CD4-positive, alpha-beta T cell treated with Interleukin-6 at 100 ng/mL for 8 hours (primary cell): Measurements from ENCODE around the gene VWA5A.

Source experiments
- DNase-seq: peaks from one replicate; pipeline ENCODE4 v3.0.0-alpha.2; 2020; ENCODE audit warnings: mixed read lengths, low spot score

The VWA5A gene, protein sequence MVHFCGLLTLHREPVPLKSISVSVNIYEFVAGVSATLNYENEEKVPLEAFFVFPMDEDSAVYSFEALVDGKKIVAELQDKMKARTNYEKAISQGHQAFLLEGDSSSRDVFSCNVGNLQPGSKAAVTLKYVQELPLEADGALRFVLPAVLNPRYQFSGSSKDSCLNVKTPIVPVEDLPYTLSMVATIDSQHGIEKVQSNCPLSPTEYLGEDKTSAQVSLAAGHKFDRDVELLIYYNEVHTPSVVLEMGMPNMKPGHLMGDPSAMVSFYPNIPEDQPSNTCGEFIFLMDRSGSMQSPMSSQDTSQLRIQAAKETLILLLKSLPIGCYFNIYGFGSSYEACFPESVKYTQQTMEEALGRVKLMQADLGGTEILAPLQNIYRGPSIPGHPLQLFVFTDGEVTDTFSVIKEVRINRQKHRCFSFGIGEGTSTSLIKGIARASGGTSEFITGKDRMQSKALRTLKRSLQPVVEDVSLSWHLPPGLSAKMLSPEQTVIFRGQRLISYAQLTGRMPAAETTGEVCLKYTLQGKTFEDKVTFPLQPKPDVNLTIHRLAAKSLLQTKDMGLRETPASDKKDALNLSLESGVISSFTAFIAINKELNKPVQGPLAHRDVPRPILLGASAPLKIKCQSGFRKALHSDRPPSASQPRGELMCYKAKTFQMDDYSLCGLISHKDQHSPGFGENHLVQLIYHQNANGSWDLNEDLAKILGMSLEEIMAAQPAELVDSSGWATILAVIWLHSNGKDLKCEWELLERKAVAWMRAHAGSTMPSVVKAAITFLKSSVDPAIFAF

DNA sequence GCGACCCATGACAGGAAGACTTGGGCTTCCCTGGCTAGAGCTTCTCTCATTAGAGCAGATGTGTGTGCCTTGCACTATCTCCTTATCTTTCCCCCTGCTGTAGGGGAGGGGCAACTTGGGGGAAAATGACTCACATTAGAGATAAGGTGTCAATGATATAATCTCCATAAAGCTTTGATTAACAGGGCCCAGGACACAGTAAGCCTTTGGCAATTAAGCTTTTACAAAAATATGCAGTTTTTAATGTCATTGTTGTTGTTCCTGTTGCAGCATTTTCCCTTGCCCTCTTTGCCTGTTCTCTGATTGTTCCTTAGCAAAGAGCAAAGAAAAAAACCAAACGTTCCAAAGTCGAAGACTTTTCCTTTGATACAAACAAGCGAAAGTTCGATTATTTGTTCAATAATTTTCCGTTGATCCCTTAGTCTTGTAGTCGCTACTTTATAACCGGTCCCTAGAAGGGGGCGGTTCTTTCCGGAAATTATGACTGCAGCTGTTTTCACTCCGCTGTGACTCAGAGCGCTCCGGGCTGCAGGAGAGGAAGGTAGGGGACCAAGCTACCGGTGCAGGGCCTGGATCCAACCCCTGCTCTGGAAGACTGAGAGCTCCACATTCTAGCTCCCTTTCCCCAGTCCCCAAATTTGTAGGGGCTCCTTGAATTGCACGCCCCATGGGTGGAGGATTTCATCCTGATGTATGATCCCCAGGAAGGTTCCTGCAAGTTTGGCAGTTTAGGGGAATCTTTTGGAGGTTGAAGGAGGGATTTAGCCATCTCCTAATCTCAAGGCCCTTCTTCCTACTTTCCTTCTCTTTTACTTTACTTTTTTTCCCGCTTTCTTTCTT lies at the start of gene VWA5A:
Gene VWA5A, plus strand, starts transcription at position 509 of the 840 bp plus-strand sequence. CDS start 2,062 bp downstream, outside the sequence.
- peak; percentile 76 for DNase-seq

DNA sequence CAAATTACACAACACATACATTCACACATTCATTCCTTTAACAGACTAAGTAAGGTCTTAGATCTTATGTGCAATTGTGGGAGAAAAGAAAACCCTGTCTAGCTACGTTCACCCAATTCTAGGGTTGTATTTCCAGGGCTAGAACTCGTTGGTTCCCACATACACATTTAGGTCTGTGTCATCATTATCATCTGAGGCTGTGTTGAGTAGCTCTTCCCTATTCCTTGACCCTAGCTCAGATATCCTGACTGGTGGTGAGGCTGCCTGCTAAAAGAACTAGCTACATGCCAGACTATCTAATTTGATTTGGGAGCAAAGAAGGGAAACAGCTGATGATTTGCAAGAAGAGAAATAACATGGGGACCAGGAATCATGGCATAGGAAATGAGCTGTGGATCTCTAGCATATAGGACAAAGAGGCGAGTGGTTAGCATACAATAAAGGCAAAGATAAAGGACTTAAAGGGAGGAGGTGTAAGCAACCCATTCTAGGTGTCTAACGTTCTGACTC lies 46.6 kb upstream of the VWA5A start:
- DNase-seq, result no peak

DNA sequence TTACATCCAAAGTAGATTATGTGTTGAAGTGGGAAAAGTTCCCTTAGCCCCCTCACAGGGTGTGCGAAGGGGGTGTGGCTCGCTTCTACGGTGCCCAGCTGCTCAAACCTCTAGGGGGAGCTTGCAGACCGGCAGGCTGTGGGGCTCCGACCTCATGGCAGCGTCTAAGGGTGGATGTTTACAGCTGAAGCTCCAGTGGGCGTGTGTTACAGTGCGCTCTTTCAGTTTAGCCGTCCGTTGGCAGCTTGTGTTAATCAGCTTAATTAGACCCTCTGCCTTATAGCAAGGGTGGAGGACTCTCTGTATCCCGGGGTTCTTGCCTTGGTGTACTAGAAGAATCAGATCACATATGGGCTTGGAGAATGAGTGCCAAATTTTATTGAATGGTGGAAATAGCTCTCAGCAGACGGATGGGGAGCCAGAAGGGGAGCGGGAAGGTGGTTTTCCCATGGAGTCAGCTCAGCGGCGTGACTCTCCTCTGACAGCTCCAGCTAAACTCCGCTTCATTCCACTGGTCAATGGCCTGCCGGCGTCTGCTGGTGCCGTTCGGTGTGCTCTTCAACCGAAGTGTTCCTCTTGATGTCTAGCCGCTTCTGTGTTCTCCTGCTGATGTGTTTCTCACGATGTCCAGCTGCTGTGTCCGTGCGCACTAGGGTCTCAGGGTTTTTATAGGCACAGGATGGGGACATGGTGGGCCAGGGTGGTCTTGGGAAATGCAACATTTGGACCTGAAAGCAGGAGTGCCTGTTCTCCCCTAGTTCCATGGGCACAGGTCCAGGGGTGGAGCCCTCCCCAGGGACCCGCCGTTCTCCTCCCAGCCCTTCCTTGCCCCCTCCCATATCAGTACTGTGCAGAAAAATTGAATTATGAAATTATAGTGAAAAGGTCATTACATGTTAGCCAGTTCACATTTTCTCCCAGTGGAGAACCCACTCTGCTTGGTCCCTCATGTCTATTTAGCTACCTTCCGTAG lies 45.5 kb upstream of the VWA5A start:
- DNase-seq, result peak; percentile 12

DNA sequence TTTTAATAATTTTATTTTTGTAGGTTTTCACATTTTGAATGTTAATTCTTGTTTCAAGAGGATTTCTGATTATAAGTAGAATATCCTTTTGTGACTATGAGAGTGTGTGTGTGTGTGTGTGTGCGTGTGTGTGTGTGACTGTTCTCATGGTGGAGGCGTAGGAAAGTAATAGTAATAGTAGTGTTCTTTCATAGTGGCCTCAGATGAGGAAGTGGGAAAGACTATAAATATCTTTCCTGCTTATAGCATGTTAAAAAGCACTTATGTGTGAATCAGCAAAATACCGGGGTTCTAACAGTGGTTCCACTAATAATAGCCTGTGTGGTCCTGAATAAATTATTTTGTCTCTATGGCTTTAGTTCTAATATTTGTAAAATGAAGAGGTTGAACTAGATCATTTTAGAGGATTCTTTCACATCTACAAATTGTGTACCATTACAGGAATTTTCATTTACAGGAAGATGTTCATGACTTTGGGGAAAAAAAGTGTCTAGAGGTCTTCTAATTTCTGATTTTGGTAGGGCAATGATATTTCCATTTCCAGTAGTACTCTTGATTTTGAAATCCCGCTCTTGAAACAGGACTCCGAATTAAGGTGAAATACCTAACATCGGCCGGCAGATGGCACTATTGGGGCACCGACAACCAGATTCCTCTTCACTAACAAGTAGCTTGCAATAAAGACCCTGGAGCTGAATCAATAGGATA lies 44.2 kb upstream of the VWA5A start:
- DNase-seq, result peak; percentile 54

DNA sequence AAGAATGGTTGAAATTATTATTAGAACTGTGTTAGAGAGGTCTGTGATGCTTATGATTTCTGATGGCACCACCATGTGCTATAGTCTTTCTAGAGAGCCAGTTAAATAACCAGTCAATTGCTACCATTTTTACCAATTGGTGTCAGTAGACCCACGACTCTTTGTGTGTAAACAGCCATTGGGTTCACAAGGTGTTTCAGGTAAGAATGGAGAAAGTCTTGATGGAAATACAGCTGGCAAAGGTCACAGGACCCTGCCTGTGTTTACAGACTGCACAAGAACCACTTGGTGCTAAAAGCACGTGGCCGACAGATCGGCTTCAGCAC lies 43.7 kb upstream of the VWA5A start:
- no peak for DNase-seq

DNA sequence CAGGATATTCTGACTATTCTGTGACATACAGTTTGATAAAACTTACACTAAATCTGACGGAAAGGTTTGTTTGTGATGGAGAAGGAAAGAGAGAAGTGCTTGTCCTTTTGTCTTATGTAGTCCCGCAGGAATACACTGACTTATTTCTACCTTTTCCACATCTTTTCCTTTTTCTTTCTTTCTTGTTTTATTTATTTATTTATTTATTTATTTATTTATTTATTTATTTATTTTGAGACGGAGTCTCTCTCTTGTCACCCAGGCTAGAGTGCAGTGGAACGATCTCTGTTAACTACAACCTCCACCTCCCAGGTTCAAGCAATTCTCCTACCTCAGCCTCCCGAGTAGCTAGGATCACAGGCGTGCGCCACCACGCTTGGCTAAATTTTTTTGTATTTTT lies 43.1 kb upstream of the VWA5A start:
- no peak for DNase-seq

DNA sequence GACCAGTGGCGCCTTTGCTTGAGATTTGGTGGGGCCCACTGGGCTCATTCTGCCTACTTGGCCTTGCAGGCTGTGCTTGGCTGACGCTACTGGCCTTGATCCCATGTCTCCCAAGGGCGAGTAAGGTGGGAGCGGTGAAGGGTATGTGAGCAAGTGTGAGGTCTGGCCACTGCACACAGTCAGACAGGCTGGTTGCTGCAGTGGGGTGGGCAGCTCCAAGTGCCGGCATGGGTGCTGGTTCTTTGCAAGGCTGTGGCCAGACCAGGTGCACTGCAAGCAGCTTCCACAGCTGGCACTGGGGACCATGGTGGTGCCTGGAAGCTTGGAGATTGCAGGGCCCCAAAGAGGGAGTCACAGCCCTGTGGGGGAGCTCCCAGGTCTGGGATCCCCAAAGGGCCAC lies 40.7 kb upstream of the VWA5A start:
- no peak for DNase-seq

DNA sequence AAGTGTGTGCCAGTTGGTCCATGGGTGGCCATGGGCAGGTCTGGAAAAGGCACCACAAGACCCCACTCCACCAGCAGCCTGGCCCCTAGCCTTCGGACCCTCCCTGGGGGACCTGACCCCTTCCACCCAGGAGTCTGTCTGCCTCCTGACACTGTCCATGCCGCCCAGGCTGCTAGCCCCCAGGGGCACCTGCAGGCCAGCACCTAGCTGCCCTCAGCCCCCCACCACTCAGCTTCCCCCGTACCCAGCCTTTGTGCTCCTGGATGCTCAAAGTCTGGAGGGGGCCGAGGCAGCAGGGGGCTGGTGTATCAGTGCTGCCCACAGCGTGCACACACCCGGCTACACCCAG lies 39.8 kb upstream of the VWA5A start:
- DNase-seq, result no peak

DNA sequence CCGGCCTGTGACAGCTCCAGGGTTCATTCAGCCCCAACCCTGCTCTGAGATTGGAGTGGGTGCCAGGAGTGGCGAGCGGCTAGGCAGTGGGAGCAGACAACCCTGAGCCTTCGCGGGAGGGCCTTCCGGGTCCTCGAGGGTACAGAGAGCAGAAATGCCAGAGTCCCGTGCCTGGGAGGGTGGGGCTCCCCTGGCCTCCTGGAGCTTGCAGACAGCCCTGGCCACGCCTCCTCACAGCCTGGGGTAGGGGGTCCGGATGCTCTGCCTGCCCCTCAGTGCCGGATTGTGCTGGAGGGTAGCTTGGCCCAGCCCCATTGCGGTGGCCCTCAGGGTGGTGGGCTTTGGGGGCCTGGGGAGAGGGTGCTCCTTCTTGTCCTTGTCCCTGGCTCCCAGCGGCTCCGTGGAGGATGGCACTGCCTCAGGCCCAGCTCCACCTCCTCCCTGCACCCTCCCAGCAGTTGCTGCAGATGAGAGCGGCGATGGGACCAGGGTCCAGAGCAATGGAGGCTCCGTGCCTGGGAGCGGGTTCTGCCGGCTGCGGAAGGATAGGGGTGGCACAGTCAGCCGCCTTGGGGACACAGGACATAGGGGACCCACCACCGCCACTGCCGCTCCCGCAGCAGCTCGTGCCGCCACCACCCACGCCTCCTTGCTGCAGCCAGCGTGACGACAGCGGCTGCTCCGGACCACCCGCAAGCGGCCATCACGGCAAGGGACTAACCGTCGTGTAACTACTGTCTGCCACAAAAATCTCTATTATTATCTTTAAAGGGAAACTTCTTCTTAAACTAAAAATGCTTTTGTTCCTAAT lies 39.2 kb upstream of the VWA5A start:
- DNase-seq, result no peak

DNA sequence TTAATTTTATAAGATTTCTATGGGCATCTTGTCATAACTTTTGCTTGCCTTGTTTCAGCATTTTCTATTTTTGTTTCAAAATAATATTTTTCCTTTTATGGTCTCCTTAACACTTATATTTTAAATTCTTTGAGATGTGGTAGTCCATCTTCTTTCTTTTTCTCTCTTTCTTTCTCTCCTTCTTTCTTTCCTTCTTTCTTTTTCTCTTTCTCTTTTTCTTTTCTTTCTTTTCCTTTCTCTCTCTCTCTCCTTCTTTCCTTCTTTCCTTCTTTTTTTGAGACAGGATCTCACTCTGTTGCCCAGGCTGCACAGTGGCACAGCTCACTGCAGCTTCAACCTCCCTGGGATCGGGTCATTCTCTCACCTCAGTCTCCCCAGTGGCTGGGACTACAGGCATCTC lies 38.0 kb upstream of the VWA5A start:
- DNase-seq, result no peak

DNA sequence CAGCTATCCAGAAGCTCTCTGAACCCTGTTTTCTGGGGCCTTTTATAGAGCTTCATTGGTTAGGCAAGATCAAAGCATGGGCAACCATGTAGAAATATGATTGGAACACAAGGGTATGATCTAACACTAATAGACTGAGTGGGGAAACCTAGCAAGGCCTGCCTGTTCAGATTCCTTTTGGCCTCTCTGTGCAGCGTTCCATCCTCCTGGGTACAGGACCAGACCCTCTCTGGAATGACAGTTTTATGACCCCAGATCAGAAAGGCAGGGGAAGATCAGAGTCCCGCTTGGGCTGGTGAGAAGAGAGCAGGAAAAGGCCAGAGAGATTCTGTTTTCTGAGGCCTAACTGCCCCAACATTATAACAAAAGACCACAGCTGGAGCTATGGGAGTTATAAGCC lies 36.7 kb upstream of the VWA5A start:
- DNase-seq, result no peak

DNA sequence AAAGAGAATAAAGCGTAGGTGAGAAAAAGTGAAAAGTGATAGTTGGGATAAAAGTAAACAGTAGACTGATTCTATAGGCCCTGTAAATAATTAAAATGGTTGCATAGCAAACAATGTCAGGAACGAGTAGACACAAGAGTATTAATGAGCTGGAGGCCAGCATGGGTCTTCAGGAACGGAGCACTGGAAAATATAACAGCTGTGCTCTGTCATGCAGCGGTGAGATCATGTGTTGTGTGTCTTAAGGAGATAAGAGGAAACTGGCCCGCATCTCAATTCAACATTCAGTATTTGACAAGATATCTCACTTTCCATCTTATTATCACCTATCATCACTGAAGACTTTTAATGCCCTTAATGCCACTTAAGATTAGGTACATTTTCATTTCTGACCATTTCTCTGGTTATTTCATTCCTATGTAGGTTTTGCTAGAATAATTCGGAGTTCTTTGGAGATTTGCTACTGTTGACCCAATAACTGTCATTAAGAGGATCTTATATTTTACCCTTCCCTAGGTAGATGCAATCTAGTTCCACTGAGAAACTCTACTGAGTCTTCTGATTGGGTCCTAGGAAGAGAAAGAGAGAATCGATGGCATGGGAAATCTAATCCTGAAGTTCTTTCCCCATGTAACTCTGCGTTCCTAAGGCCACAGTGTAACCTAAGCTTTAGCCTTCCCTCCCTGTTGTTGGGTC lies 35.5 kb upstream of the VWA5A start:
- DNase-seq, result no peak

DNA sequence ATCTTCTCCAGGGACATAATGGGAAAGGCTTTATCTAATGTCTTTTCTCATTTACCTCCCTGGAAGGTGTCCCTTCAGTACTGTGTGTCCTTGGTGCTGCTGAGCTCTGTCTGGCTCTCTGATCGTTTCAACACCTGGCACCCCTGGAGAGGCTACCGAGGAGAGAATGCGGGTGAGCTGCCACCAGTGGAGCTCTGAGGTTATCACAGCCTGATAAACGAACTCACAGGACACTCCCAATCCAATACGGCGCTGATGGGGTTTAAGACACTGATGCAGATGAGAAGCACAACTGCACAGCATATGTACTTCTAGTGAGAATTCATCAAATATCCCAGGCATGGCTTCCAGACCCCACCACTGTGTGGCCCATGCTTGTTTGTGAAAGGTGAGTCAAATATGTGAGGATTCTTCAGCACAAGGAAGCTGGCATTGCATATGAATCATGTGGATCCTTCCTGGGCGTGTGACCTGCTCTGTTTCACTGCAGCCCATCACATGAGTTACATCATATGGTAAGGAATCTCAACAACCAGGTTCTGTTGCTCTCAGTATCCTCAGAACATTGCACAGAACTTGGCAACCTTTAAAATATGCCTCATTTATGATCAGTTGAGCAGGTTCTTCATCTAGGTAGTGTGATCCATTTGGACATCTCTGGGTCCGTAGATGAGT lies 34.8 kb upstream of the VWA5A start:
- DNase-seq, result no peak

DNA sequence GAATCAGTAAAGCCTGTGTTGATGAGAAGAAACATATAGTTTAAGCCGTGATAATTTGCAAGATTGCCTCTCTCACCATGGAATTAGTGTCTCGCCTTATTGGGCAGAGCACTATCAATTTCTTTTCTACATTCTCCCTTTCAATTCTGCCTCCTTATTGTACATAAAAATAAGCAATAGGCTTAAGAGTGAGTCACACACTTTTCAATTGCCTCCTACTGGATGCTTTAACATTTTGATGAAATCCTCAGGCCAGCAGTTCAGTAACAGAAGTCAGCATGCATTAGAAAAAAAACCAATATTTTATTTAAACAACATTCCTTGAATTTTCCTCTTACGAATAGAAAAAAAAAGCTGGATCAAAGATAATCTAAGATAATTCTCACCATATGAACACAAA lies 33.8 kb upstream of the VWA5A start:
- no peak for DNase-seq

DNA sequence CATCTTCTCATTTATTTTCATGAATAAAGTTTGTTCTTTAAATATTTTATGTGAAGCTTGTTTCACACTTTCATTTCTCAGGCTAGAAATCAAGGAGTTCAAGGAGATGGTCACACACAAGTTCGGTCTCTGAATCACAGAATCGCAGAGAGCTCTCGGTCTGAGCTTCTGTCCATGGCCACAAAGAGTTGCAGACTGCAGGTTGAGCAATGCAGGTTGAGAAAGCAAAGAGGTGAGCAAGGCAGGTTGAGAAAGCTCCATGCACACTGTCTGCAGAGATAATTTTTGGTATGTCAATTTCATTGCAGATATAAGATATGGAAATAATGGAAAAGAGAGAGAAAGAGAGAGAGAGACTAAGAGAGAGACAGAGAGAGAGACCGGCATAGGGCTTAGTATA lies 32.9 kb upstream of the VWA5A start:
- no peak for DNase-seq

DNA sequence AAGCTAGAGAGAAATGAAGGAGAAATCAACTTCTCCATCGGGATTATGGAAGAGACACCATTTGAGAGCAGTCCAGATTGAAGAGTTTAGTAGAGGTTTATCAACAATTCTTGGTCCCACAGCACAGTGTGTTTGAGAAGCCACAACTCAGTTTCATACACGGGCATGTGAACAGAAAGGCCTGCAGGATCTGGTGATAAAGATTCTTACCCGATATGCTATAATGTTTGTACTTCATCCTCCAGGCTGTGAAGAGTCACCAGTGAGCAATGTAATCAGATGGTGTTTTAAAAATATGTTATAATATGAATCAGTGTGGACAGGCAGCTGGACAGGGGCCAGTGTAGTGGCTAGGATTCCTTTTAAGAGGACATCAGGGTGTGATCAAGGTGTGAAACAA lies 29.7 kb upstream of the VWA5A start:
- no peak for DNase-seq

DNA sequence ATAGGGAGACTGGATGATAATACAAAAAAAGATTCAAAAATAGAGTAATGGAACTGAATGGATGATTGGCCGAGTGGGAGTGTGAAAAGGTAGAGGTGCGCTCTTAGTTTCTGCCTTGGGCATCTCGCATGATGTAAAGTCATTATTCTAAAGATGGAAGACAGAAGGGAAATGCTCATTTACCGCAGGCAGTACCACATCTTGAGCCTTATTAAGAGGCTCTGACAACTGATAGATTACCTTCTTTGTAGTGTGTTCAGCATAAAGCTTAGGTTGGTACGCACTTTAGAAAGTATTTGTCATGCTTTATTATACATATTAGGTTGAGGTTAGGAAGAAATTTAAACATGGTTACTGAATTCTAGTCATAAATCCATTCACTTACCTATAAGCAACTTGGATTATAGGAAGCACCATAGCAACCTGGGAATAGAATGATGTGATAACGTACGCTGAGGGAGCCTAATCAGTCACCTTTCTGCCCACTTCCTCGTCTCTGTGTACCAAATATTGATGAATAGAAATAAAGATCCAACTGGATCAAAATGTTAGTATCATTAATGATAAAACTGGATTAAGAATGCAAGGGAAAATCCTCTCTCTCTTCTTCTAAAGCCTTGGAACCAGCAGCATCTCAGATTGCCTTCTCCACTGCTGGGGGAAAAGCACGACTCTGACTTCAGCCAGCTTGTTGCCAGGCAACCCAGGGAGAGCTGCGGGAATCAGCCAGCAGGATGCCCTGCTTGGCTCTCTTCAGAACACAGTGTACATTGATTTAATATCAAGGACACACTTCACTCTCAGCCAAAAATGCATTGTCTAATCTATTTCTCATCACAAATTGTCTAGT lies 29.0 kb upstream of the VWA5A start:
- no peak for DNase-seq

DNA sequence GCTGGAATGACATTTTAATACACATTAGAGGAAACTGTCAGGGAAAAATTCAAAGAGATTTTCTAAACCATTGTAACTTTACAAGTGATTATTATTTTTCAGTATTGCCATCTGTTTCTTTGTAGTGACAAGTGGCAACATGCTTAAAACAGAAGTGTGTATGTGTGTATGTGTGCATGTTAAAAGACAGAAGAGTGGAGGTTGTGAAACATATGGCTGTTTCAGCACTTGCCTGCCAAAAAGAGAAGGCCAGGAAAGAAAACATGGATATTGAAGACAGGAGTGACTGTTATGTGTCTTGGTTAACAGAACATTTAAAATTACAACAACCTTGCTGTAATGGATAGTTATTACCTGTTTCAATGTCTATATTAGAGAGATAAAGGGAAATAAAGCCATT lies 24.3 kb upstream of the VWA5A start:
- no peak for DNase-seq
